SK-N-SH (cell line): ENCODE measurements around the gene ADCY9. TPM values are rescaled to one million over a fixed set of nuclear protein-coding genes. Genes with fewer than 3 reads are reported as not detected.
"Not testable (repeated sequence)": the region's sequence is repeated elsewhere in the genome, so short reads cannot be mapped to it uniquely, and the experiment has no call there.

Experiments
- CTCF ChIA-PET: fragments of 300-600, 350-600 bp; formaldehyde crosslinking; extraction: SDS; loops from one replicate; lab custom pipeline; 2021; lab: Yijun Ruan, JAX
- POLR2A ChIA-PET: fragments of 350-600 bp; sonication (Branson Sonifier 250); formaldehyde crosslinking; extraction: SDS; loops from one replicate; lab custom pipeline; 2020; ENCODE audit warnings: antibody characterized with exemption, inconsistent platforms; lab: Yijun Ruan, JAX
- DNase-seq: peaks from one replicate; pipeline ENCODE4 v3.0.0; 2012
- H2AFZ ChIP-seq: fragments of 200-600 bp; sonication (generic); 2 replicates; pipeline ENCODE4 v1.8.1; 2016; ENCODE audit warnings: antibody characterized with exemption, mild to moderate bottlenecking, low read depth
- H3F3A ChIP-seq: fragments of 200-600 bp; sonication (generic); replicated peaks from 2 replicates; pipeline ENCODE3; 2016; ENCODE audit warnings: antibody characterized with exemption, mild to moderate bottlenecking; ENCODE audit not compliant: insufficient read depth
- H3K27ac ChIP-seq, 2 experiments: fragments of 200-500 bp in 1 of 2; fragments of 200-600 bp in 1 of 2; sonication (Bioruptor generic) in 1 of 2; sonication (generic), shearing (Covaris generic) in 1 of 2; 2 replicates each; pipeline versions ENCODE4 v1.5.1 to v1.6.1; 2014 to 2016; ENCODE audit warnings: low read depth in 2 of 2, inconsistent platforms in 1 of 2, low read length in 1 of 2, mild to moderate bottlenecking in 1 of 2, mixed read lengths in 1 of 2
- H3K27me3 ChIP-seq: fragments of 200-600 bp; sonication (generic), shearing (Covaris generic); 2 replicates; pipeline ENCODE4 v1.6.1; 2016; ENCODE audit warnings: mixed run types; ENCODE audit not compliant: insufficient read depth
- H3K36me3 ChIP-seq, 2 experiments: fragments of 200-500 bp in 1 of 2; fragments of 200-600 bp in 1 of 2; sonication (Bioruptor generic) in 1 of 2; sonication (generic) in 1 of 2; replicated peaks in 1 of 2; 2 replicates each; pipeline versions ENCODE3 to v1.5.1; 2014 to 2016; ENCODE audit warnings: low read length in 1 of 2, mild to moderate bottlenecking in 1 of 2; ENCODE audit not compliant: insufficient read depth in 2 of 2, control insufficient read depth in 1 of 2
- H3K4me1 ChIP-seq, 2 experiments: fragments of 200-500 bp in 1 of 2; fragments of 200-600 bp in 1 of 2; sonication (Bioruptor generic) in 1 of 2; sonication (generic), shearing (Covaris generic) in 1 of 2; 2 replicates each; pipeline versions ENCODE4 v1.5.1 to v1.6.1; 2014 to 2016; ENCODE audit warnings: low read depth in 1 of 2, low read length in 1 of 2, mixed run types in 1 of 2; ENCODE audit not compliant: insufficient read depth in 2 of 2, control insufficient read depth in 1 of 2
- H3K4me2 ChIP-seq: fragments of 200-600 bp; sonication (generic), shearing (Covaris generic); 2 replicates; pipeline ENCODE4 v1.6.1; 2017; ENCODE audit warnings: mixed run types
- H3K4me3 ChIP-seq, 2 experiments: fragments of 200-500 bp in 1 of 2; fragments of 200-600 bp in 1 of 2; sonication (Bioruptor generic) in 1 of 2; sonication (generic), shearing (Covaris generic) in 1 of 2; 2 replicates each; pipeline versions ENCODE4 v1.5.1 to v1.8.1; 2014 to 2016; ENCODE audit warnings: low read depth in 2 of 2, inconsistent platforms in 1 of 2, low read length in 1 of 2, mild to moderate bottlenecking in 1 of 2, mixed read lengths in 1 of 2, moderate library complexity in 1 of 2
- H3K79me2 ChIP-seq: fragments of 200-600 bp; sonication (generic); 2 replicates; pipeline ENCODE4 v1.8.1; 2017; ENCODE audit warnings: mild to moderate bottlenecking; ENCODE audit not compliant: insufficient read depth
- H3K9ac ChIP-seq: fragments of 200-600 bp; sonication (generic); 2 replicates; pipeline ENCODE4 v1.6.1; 2017; ENCODE audit warnings: mixed run types
- H3K9me2 ChIP-seq: fragments of 200-600 bp; sonication (generic); 2 replicates; pipeline ENCODE4 v1.6.1; 2017; ENCODE audit warnings: mixed run types
- H3K9me3 ChIP-seq: fragments of 200-600 bp; sonication (generic); 2 replicates; pipeline ENCODE4 v1.6.1; 2017; ENCODE audit warnings: mixed run types, mild to moderate bottlenecking, moderate library complexity
- H4K20me1 ChIP-seq: fragments of 200-600 bp; sonication (generic); 2 replicates; pipeline ENCODE4 v1.6.1; 2017; ENCODE audit warnings: mild to moderate bottlenecking, mixed run types; ENCODE audit not compliant: insufficient read depth
- ELF1 ChIP-seq: IDR thresholded peaks from 2 replicates; pipeline ENCODE4 v1.4.0; 2012
- FOXM1 ChIP-seq: IDR thresholded peaks from 2 replicates; pipeline ENCODE4 v1.4.0; 2012; ENCODE audit warnings: low read depth, mild to moderate bottlenecking
- JUND ChIP-seq: IDR thresholded peaks from 2 replicates; pipeline ENCODE4 v1.4.0; 2012
- MEF2A ChIP-seq: IDR thresholded peaks from 2 replicates; pipeline ENCODE4 v1.4.0; 2012; ENCODE audit warnings: low read depth, borderline replicate concordance
- NFIC ChIP-seq: IDR thresholded peaks from 2 replicates; pipeline ENCODE4 v1.4.0; 2012; ENCODE audit warnings: borderline replicate concordance
- REST ChIP-seq: IDR thresholded peaks from 2 replicates; pipeline ENCODE4 v1.6.1; 2012; ENCODE audit warnings: mild to moderate bottlenecking, low read depth, low read length, moderate library complexity
- RFX5 ChIP-seq: IDR thresholded peaks from 2 replicates; pipeline ENCODE4 v1.6.1; 2012; ENCODE audit warnings: mild to moderate bottlenecking, improper control_type of control experiment, low read length
- WGBS: methylation state at CpG from one replicate; pipeline ENCODE4 v1.1.6; 2017; ENCODE audit warnings: low lambda C conversion rate; 5-methylcytosine and 5-hydroxymethylcytosine counted together
- polyA plus RNA-seq, 3 experiments: library from polyadenylated mRNA; depleted of rRNA; stranded (reverse); fragments of >200 nt; gene quantifications; 2 replicates each; pipeline ENCODE4 v1.2.3, GENCODE V29; 2012
- TF ChIP-seq, protein P1 (sequence below): fragments of 200-600 bp; sonication (generic); IDR thresholded peaks from 2 replicates; pipeline ENCODE4 v1.6.1; 2017; ENCODE audit warnings: antibody characterized with exemption, mild to moderate bottlenecking, moderate library complexity

Gene ADCY9
- polyA plus RNA-seq, 1 of the 3 experiments (the other 2 are of a cell fraction): 5.2 TPM

DNA sequence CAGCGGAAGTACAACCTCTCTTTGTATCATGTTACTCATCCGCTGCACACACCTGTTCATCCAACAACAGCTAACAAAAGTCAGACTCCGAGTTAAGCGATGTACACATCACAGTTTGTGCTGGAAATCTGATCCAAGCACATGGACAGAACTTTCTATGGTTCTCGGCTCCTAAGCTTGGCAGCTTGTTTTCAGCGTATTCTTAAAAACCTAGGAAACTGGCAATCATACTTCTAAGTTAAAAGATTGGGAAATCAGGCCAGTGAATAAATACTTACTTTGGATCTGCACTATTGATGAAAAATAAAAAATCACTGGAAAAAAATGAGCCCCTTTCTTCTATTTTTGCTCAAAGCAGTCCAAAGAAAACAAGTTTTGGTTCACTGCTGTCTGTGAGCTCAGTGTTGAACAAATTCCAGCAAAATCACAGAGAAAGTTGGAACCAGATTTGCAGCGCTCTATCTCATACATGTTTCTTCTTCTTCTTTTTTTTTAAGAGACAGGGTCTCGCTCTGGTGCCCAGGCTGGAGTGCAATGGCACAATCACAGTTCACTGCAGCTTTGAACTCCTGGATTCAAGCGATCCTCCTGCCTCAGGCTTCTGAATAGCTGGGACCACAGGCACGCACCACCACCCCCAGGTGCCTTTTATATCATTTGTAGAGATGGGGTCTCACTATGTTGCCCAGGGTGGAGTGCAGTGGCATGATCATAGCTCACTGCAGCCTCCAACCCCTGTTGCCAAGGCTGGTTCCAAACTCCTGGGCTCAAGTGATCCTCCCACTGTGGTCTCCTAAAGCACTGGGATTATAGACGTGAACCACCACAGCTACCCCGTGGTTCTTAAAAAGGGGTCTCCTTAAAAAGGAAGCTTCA is 164.1 kb downstream of the ADCY9 start (continued):
- no peak for TF ChIP-seq REST
- TF ChIP-seq MEF2A: no peak
- TF ChIP-seq JUND: no peak
- no peak for TF ChIP-seq FOXM1
- no peak for TF ChIP-seq RFX5
- TF ChIP-seq ELF1: no peak

DNA sequence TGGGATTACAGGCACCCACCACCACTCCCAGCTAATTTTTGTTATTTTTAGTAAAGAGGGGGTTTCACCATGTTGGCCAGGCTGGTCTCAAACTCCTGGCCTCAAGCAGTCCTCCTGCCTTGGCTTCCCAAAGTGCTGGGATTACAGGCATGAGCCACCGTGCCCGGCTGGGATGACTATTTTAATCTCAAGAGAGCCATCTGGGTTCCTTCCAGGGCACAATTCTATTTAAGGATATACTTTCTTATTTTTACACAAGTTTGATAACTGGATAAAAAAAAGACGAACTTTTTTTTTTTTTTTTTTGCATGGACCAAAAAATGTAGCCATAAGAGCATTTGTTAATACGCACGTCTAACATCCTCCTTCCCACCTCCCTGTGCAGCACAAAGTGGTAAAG is 164.9 kb downstream of the ADCY9 start:
- H3K4me2 ChIP-seq, H3K9me3 ChIP-seq, H3K9ac ChIP-seq, H3K9me2 ChIP-seq, H3F3A ChIP-seq, H3K4me1 ChIP-seq, H3K4me3 ChIP-seq, POLR2A ChIA-PET, H2AFZ ChIP-seq, H4K20me1 ChIP-seq, H3K79me2 ChIP-seq, DNase-seq, H3K27me3 ChIP-seq, H3K36me3 ChIP-seq, H3K27ac ChIP-seq: not testable (repeated sequence)
- CTCF ChIA-PET: interaction anchor here (0.6 to 2.0 kb wide), 4 partner anchors 12 to 41 kb away, joined by 3 to 10 read pairs (median 4); no protein-coding TSS in a partner anchor
- WGBS: 62% methylated on average over 5 of the region's 5 CpGs

- no peak overlapping the region for H3K9ac ChIP-seq
- POLR2A ChIA-PET: no interaction called here
- H3K4me3 ChIP-seq: no peak overlapping the region
These were observed 165.7 kb downstream of the ADCY9 start for GRCh38 chr16:3950343-3951193.

More at GRCh38 chr16:3950343-3951193, 165.7 kb downstream of the ADCY9 start:
- Histone ChIP-seq H3K27ac (no peak overlapping the region), H4K20me1 (no peaks in the 10 kb centered on the region)
- peak; percentile 12; the same call in 1 of the 2 replicates for TF ChIP-seq NFIC
- TF ChIP-seq, protein P1, sequence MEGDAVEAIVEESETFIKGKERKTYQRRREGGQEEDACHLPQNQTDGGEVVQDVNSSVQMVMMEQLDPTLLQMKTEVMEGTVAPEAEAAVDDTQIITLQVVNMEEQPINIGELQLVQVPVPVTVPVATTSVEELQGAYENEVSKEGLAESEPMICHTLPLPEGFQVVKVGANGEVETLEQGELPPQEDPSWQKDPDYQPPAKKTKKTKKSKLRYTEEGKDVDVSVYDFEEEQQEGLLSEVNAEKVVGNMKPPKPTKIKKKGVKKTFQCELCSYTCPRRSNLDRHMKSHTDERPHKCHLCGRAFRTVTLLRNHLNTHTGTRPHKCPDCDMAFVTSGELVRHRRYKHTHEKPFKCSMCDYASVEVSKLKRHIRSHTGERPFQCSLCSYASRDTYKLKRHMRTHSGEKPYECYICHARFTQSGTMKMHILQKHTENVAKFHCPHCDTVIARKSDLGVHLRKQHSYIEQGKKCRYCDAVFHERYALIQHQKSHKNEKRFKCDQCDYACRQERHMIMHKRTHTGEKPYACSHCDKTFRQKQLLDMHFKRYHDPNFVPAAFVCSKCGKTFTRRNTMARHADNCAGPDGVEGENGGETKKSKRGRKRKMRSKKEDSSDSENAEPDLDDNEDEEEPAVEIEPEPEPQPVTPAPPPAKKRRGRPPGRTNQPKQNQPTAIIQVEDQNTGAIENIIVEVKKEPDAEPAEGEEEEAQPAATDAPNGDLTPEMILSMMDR: no peak
- TF ChIP-seq, all 33 proteins: peak for 1
- Histone ChIP-seq H3K4me1 (peaks cover 0 to 14% of the 10 kb centered on the region in 2 experiments; a peak in 2 of 4 replicates), H3K27me3 (no peaks in the 10 kb centered on the region; the same call in 1 of the 2 replicates), H3K9me3 (no peaks in the 10 kb centered on the region), H3K4me2 (no peak overlapping the region), H2AFZ (no peak overlapping the region), H3K36me3 (no peaks in the 10 kb centered on the region), H3K79me2 (no peaks in the 10 kb centered on the region), H3K9me2 (no peaks in the 10 kb centered on the region), H3F3A (no peaks in the 10 kb centered on the region)
- DNase-seq: no peak
- CTCF ChIA-PET: interaction anchor here (3.4 kb wide), 1 partner anchor 12 kb away, joined by 29 read pairs; no protein-coding TSS in a partner anchor
- 82% methylated on average over 32 of the region's 32 CpGs for WGBS
